ENCODE data around the gene DYNC2I2. TPM values are rescaled to one million over a fixed set of nuclear protein-coding genes. Genes with fewer than 3 reads are reported as not detected.

DYNC2I2 gene
- total and polyA plus RNA-seq, 2 of the 4 experiments (the other 2 are of a cell fraction) = 33.7 to 37.1 TPM

GRCh38 chr9:128643519-128644300 lies 12.9 kb downstream of the DYNC2I2 start:
- no peak overlapping the region for H2BK20ac ChIP-seq (ENCODE audit: low read depth, low read length)
- no TSS peak for BruUV-seq (replicated peaks)
- POLR2A ChIA-PET (ENCODE audit: unreplicated experiment) = interaction anchor here (0.6 kb wide), 1 partner anchor 39 kb away, joined by 5 read pairs; no protein-coding TSS in a partner anchor

More at GRCh38 chr9:128643519-128644300, 12.9 kb downstream of the DYNC2I2 start:
- Histone ChIP-seq H4K5ac (ENCODE audit: low read depth, low read length) (no peak overlapping the region), H3K4me1 (ENCODE audit: control insufficient read depth, insufficient read depth, low read length) (peaks cover 4% of the 10 kb centered on the region), H3K4ac (ENCODE audit: low read depth, low read length) (no peak overlapping the region), H4K8ac (ENCODE audit: low read depth in 2 of 2, low read length in 2 of 2) (no peak overlapping the region), H4K91ac (ENCODE audit: insufficient read depth, low read depth, low read length) (no peak overlapping the region), H3K4me2 (ENCODE audit: low read depth, low read length) (no peak overlapping the region), H3K14ac (replicated peaks; ENCODE audit: low read depth, low read length) (no peak overlapping the region), H3K9me1 (ENCODE audit: insufficient read depth, low read length) (peaks cover 10% of the 10 kb centered on the region; the same call in 1 of the 2 replicates), H2AK9ac (replicated peaks; ENCODE audit: low read depth, low read length, poor library complexity) (peak overlapping the region; percentile 2), H2BK5ac (ENCODE audit: low read depth, low read length, poor library complexity, severe bottlenecking) (no peak overlapping the region), H3K9ac (ENCODE audit: low read depth, low read length) (no peak overlapping the region), H3K56ac (ENCODE audit: extremely low read depth, insufficient read depth, low read length) (no peak overlapping the region), H3K4me3 (ENCODE audit: insufficient read depth, low read depth, low read length) (no peak overlapping the region), H3K27me3 (ENCODE audit: control insufficient read depth, insufficient read depth, low read length) (no peaks in the 10 kb centered on the region), H3K27ac (ENCODE audit: insufficient read depth, low read length) (no peak overlapping the region), H2AFZ (replicated peaks; ENCODE audit: low read length, poor library complexity) (peak overlapping the region; percentile 13), H3K79me1 (ENCODE audit: low read depth in 1 of 2, low read length in 2 of 2) (peaks cover 19 to 43% of the 10 kb centered on the region in 2 experiments; a peak in 3 of 4 replicates), H2BK15ac (ENCODE audit: low read depth, low read length) (no peak overlapping the region), H4K20me1 (ENCODE audit: insufficient read depth, low read length) (no peaks in the 10 kb centered on the region), H3K18ac (ENCODE audit: low read depth, low read length) (no peak overlapping the region), H2AK5ac (ENCODE audit: low read depth, low read length) (no peak overlapping the region), H3K9me3 (ENCODE audit: control insufficient read depth, insufficient read depth, low read length) (no peaks in the 10 kb centered on the region), H3K23ac (ENCODE audit: low read depth, low read length) (no peak overlapping the region), H2BK120ac (ENCODE audit: low read depth, low read length) (no peak overlapping the region), H3K36me3 (ENCODE audit: control insufficient read depth, insufficient read depth, low read length) (peaks cover 4% of the 10 kb centered on the region)
- CTCF ChIA-PET = interaction anchor here (0.6 kb wide), 1 partner anchor 45 kb away, joined by 3 read pairs; no protein-coding TSS in a partner anchor
- dilution Hi-C loops (cut with HindIII; ENCODE audit: low sequenced_read_pairs, unreplicated experiment) (no loop called here), in situ Hi-C loops (cut with MboI; ENCODE audit: low sequenced_read_pairs) (no loop called here), intact Hi-C loops (cut with micrococcal nuclease) (no loop called here)
- ATAC-seq (ENCODE audit: low read depth) (peak; percentile 15; the same call in 1 of the 2 replicates), DNase-seq (no peak)
- WGBS, 2 experiments (ENCODE audit: extremely low coverage in 2 of 2, insufficient read length in 1 of 2) = 100% methylated on average over 6 of the region's 12 CpGs; no CpG with 5 or more reads in 1 of the 2 experiments
- TF ChIP-seq SMC3 (IDR thresholded peaks at IDR 0.05; ENCODE audit: low read depth, low read length) (no peak), BHLHE40 (IDR thresholded peaks at IDR 0.05; ENCODE audit: low read depth, low read length) (no peak), FOS (IDR thresholded peaks at IDR 0.05; ENCODE audit: low read depth, low read length) (no peak)
